HepG2 (cell line): ENCODE results near the gene NDFIP2. TPM values are rescaled to one million over a fixed set of nuclear protein-coding genes. Genes with fewer than 3 reads are reported as not detected.

Experiments
- ATAC-seq: fragments of 200-7000 bp; cut with Tn5 transposase; 3 replicates; pipeline ENCODE4 v1.9.1; 2020; ENCODE audit warnings: mild to moderate bottlenecking, moderate library complexity
- BruUV-seq: library from RNA; stranded (reverse); fragments of 400-500 nt; replicated peaks from 2 replicates; lab custom pipeline; 2021; lab: Mats Ljungman, UMichigan
- CTCF ChIA-PET: fragments of 300-600 bp; formaldehyde crosslinking; extraction: SDS; loops from one replicate; lab custom pipeline; 2021; ENCODE audit warnings: low total read pairs, inconsistent platforms, low intra/inter-chr PET ratio; lab: Yijun Ruan, JAX
- POLR2A ChIA-PET: fragments of 350-600 bp; sonication (Branson Sonifier 250); formaldehyde crosslinking; loops from one replicate; lab custom pipeline; 2020; ENCODE audit warnings: antibody characterized with exemption, inconsistent platforms; lab: Yijun Ruan, JAX
- DNase-seq: peaks from one replicate; pipeline ENCODE4 v3.0.0-alpha.2; 2015; ENCODE audit warnings: low spot score
- FAIRE-seq: peaks from 3 replicates; lab custom pipeline; 2011; peaks lifted over from hg19 to GRCh38; lab: Jason Lieb, UNC
- H2AFZ ChIP-seq: one replicate; pipeline ENCODE4 v1.6.1; 2011; ENCODE audit warnings: low read length, inconsistent platforms
- H3K27ac ChIP-seq: fragments of 300-600 bp; 3 replicates; pipeline ENCODE4 v1.8.0; 2011; ENCODE audit warnings: mixed run types, mild to moderate bottlenecking, mixed read lengths, low read length, inconsistent platforms; ENCODE audit not compliant: insufficient read depth; ENCODE audit errors: extremely low read length
- H3K27me3 ChIP-seq, 2 experiments: fragments of 200-600 bp in 1 of 2; 2 replicates in 1 of 2; 3 replicates in 1 of 2; pipeline versions ENCODE4 v1.6.0 to v1.8.0; 2011; ENCODE audit warnings: low read length in 2 of 2, mild to moderate bottlenecking in 2 of 2, moderate library complexity in 2 of 2, inconsistent platforms in 1 of 2; ENCODE audit not compliant: insufficient read depth in 2 of 2, control insufficient read depth in 1 of 2
- H3K36me3 ChIP-seq, 2 experiments: fragments of 200-600 bp in 1 of 2; replicated peaks in 1 of 2; 2 replicates in 1 of 2; 3 replicates in 1 of 2; pipeline versions ENCODE4 v1.5.1 to v1.8.0; 2011; ENCODE audit warnings: low read length in 2 of 2, inconsistent platforms in 1 of 2; ENCODE audit not compliant: insufficient read depth in 2 of 2, control insufficient read depth in 1 of 2
- H3K4me1 ChIP-seq: 2 replicates; pipeline ENCODE4 v1.5.1; 2012; ENCODE audit warnings: low read length, inconsistent platforms; ENCODE audit not compliant: insufficient read depth
- H3K4me2 ChIP-seq: 2 replicates; pipeline ENCODE4 v1.6.0; 2011; ENCODE audit warnings: low read depth, low read length, inconsistent platforms
- H3K4me3 ChIP-seq, 3 experiments: fragments of 200-600 bp in 1 of 3; sonication (generic), shearing (Covaris generic) in 1 of 3; replicated peaks in 1 of 3; 2 replicates each; pipeline ENCODE4 v1.5.1; 2011 to 2016; ENCODE audit warnings: low read length in 3 of 3, inconsistent platforms in 2 of 3, low read depth in 2 of 3, mild to moderate bottlenecking in 2 of 3, control low read depth in 1 of 3, mixed read lengths in 1 of 3; ENCODE audit not compliant: insufficient read depth in 1 of 3
- H3K79me2 ChIP-seq: one replicate; pipeline ENCODE4 v1.6.1; 2011; ENCODE audit warnings: low read length, inconsistent platforms; ENCODE audit not compliant: insufficient read depth
- H3K9ac ChIP-seq: 2 replicates; pipeline ENCODE4 v1.6.0; 2011; ENCODE audit warnings: mild to moderate bottlenecking, low read depth, low read length, inconsistent platforms; ENCODE audit not compliant: insufficient read depth
- H3K9me3 ChIP-seq: 2 replicates; pipeline ENCODE4 v1.5.1; 2012; ENCODE audit warnings: mild to moderate bottlenecking, low read length
- H4K20me1 ChIP-seq: 2 replicates; pipeline ENCODE4 v1.6.0; 2011; ENCODE audit warnings: inconsistent platforms, mild to moderate bottlenecking, low read length, moderate library complexity; ENCODE audit not compliant: insufficient read depth
- HINFP ChIP-seq: sonication (generic); formaldehyde crosslinking; IDR thresholded peaks from 2 replicates; pipeline ENCODE4 v1.4.0; 2020; ENCODE audit warnings: low read depth, mild to moderate bottlenecking, missing genetic modification reagents
- HMGXB4 ChIP-seq, 2 experiments: sonication (generic) in 1 of 2; formaldehyde crosslinking in 1 of 2; IDR thresholded peaks; 2 replicates each; pipeline versions ENCODE4 v1.4.0 to v1.6.1; 2018 to 2020; ENCODE audit warnings: missing genetic modification reagents in 2 of 2, borderline replicate concordance in 1 of 2, low read depth in 1 of 2, mild to moderate bottlenecking in 1 of 2, missing biosample characterization in 1 of 2
- HOXD1 ChIP-seq: sonication (generic); formaldehyde crosslinking; IDR thresholded peaks from 2 replicates; pipeline ENCODE4 v1.5.0; 2020; ENCODE audit warnings: missing genetic modification reagents
- JUNB ChIP-seq: sonication (generic); formaldehyde crosslinking; IDR thresholded peaks from 2 replicates; pipeline ENCODE4 v1.8.0; 2022; ENCODE audit warnings: missing genetic modification reagents, mild to moderate bottlenecking, borderline replicate concordance
- PAWR ChIP-seq: sonication (generic); formaldehyde crosslinking; IDR thresholded peaks from 2 replicates; pipeline ENCODE4 v1.4.0; 2020; ENCODE audit warnings: missing genetic modification reagents, mild to moderate bottlenecking, borderline replicate concordance
- RERE ChIP-seq: IDR thresholded peaks from 2 replicates; pipeline ENCODE4 v1.6.1; 2016; ENCODE audit warnings: low read depth, missing genetic modification reagents, missing compliant biosample characterization
- ZFP36L1 ChIP-seq: sonication (generic); formaldehyde crosslinking; IDR thresholded peaks from 2 replicates; pipeline ENCODE4 v1.8.0; 2022; ENCODE audit warnings: mild to moderate bottlenecking, missing genetic modification reagents, moderate library complexity
- ZNF512 ChIP-seq: sonication (generic); formaldehyde crosslinking; IDR thresholded peaks from 2 replicates; pipeline ENCODE4 v1.4.0; 2020; ENCODE audit warnings: mild to moderate bottlenecking, missing genetic modification reagents
- ZNF788 ChIP-seq: sonication (generic); formaldehyde crosslinking; IDR thresholded peaks from 2 replicates; pipeline ENCODE4 v1.5.0; 2020; ENCODE audit warnings: mild to moderate bottlenecking, missing genetic modification reagents, borderline replicate concordance
- ZNF841 ChIP-seq: sonication (generic); formaldehyde crosslinking; IDR thresholded peaks from 2 replicates; pipeline ENCODE4 v1.8.1; 2023; ENCODE audit warnings: missing genetic modification reagents, borderline replicate concordance
- WGBS: methylation state at CpG from one replicate; pipeline ENCODE4 v1.1.6; 2017; ENCODE audit warnings: low lambda C conversion rate; 5-methylcytosine and 5-hydroxymethylcytosine counted together
- in situ Hi-C: cut with HindIII; loops from 2 replicates; pipeline ENCODE4 v1.10.0; 2017; ENCODE audit warnings: low pct_unique_long_range_greater_than_20kb; ENCODE audit not compliant: extremely low pct_ligation_motif_present
- intact Hi-C: fragments of 100-400 bp; cut with micrococcal nuclease; formaldehyde crosslinking; loops from one replicate; pipeline ENCODE4 v1.10.0; 2022; ENCODE audit not compliant: unreplicated experiment
- polyA plus RNA-seq, 8 experiments: library from polyadenylated mRNA; depleted of rRNA in 3 of 8; stranded (reverse) in 7 of 8; unstranded in 1 of 8; fragments of >200 nt; fragmentation: Illumina TruSeq in 4 of 8; extraction: Trizol in 4 of 8; gene quantifications; 2 replicates each; pipeline versions ENCODE4 v1.2.1 to v1.2.3, GENCODE V29; 2011 to 2016; ENCODE audit warnings: low read depth in 4 of 8, missing spikeins in 1 of 8, mixed read lengths in 1 of 8; ENCODE audit not compliant: insufficient read depth in 1 of 8
- total RNA-seq, 5 experiments: library from RNA; depleted of rRNA; stranded (reverse); fragments of >200 nt; fragmentation: Illumina TruSeq; extraction: Trizol; gene quantifications; 2 replicates each; pipeline ENCODE4 v1.2.3, GENCODE V29; 2016; ENCODE audit warnings: low read depth in 1 of 5

Gene NDFIP2
- total and polyA plus RNA-seq, 2 of the 13 experiments (the other 11 are each of a cell fraction or from before 2014, with no cell fraction given) = 23.2 to 32.0 TPM

- no peaks in the 10 kb centered on the region for H3K36me3 ChIP-seq
- ChIA-PET POLR2A (no interaction called here), CTCF (no interaction called here)
- intact Hi-C loops (no loop called here), in situ Hi-C loops (no loop called here)
- DNase-seq (no peak), ATAC-seq (no peak), FAIRE-seq (no peak)
- H3K9ac ChIP-seq = no peak overlapping the region
- TF ChIP-seq JUNB (CRISPR knock-in tag) (no peak), PAWR (CRISPR knock-in tag) (no peak), ZFP36L1 (no peak), ZNF512 (CRISPR knock-in tag) (no peak), HOXD1 (no peak), RERE (CRISPR knock-in tag) (no peak), HMGXB4 (CRISPR knock-in tag; IDR thresholded peaks at IDR 0.05; ENCODE audit: borderline replicate concordance in 1 of 2, low read depth in 1 of 2) (no peak), ZNF841 (CRISPR knock-in tag) (no peak), HINFP (no peak), ZNF788 (CRISPR knock-in tag) (no peak)
- peaks cover 31% of the 10 kb centered on the region for H3K79me2 ChIP-seq
- H3K27ac ChIP-seq = no peak overlapping the region
- H3K27me3 ChIP-seq = no peaks in the 10 kb centered on the region
- no peak overlapping the region for H2AFZ ChIP-seq
- peaks cover 9% of the 10 kb centered on the region; the same call in 1 of the 2 replicates for H3K9me3 ChIP-seq
- H3K4me3 ChIP-seq = no peak overlapping the region
- no peaks in the 10 kb centered on the region; the same call in 1 of the 2 replicates for H4K20me1 ChIP-seq
- no peak overlapping the region for H3K4me2 ChIP-seq
- no peaks in the 10 kb centered on the region for H3K4me1 ChIP-seq
- WGBS = 98% methylated on average over 7 of the region's 7 CpGs
- no TSS peak for BruUV-seq
Observed at GRCh38 chr13:79501538-79502232, 20.7 kb downstream of the NDFIP2 start.
